K562 (cell line): Measurements from ENCODE around the gene GSTA2. TPM values are rescaled to one million over a fixed set of nuclear protein-coding genes. Genes with fewer than 3 reads are reported as not detected.
"Not testable (repeated sequence)": the region's sequence is repeated elsewhere in the genome, so short reads cannot be mapped to it uniquely, and the experiment has no call there.

ENCODE experiments used
- ATAC-seq: fragments of 200-7000 bp; cut with Tn5 transposase; 3 replicates; pipeline ENCODE4 v1.9.1; 2020; ENCODE audit warnings: moderate library complexity
- BruUV-seq: library from RNA; stranded (reverse); fragments of 400-500 nt; replicated peaks from 2 replicates; lab custom pipeline; 2021; lab: Mats Ljungman, UMichigan
- CTCF ChIA-PET: fragments of 300-600 bp; formaldehyde crosslinking; extraction: SDS; loops from one replicate; lab custom pipeline; 2021; ENCODE audit warnings: low intra/inter-chr PET ratio; lab: Yijun Ruan, JAX
- POLR2A ChIA-PET: fragments of 300-600, 350-650 bp; sonication (Branson Sonifier 250); formaldehyde crosslinking; extraction: SDS; loops from one replicate; lab custom pipeline; 2021; ENCODE audit warnings: antibody characterized with exemption, inconsistent platforms; lab: Yijun Ruan, JAX
- DNase-seq, 4 experiments: peaks; one replicate each; pipeline versions ENCODE4 v3.0.0 to v3.0.0-alpha.2; 2011 to 2018; ENCODE audit warnings: low spot score in 3 of 4, mixed read lengths in 3 of 4; ENCODE audit errors: extremely low read depth in 1 of 4
- FAIRE-seq: peaks from 2 replicates; lab custom pipeline; 2011; peaks lifted over from hg19 to GRCh38; lab: Jason Lieb, UNC
- H2AFZ ChIP-seq: 2 replicates; pipeline ENCODE4 v1.6.0; 2011; ENCODE audit warnings: low read depth, low read length, control low read depth, inconsistent platforms
- H3K27ac ChIP-seq: fragments of 200-600 bp; 3 replicates; pipeline ENCODE4 v1.8.0; 2011; ENCODE audit warnings: low read depth, mild to moderate bottlenecking, control low read depth, inconsistent platforms, low read length, moderate library complexity, mixed read lengths; ENCODE audit errors: extremely low read depth
- H3K27me3 ChIP-seq, 2 experiments: fragments of 300-600 bp in 1 of 2; 2 replicates in 1 of 2; 3 replicates in 1 of 2; pipeline versions ENCODE4 v1.6.0 to v1.8.0; 2011; ENCODE audit warnings: inconsistent platforms in 2 of 2, low read length in 2 of 2, mild to moderate bottlenecking in 1 of 2, mixed read lengths in 1 of 2, moderate library complexity in 1 of 2; ENCODE audit not compliant: control insufficient read depth in 2 of 2, insufficient read depth in 2 of 2
- H3K36me3 ChIP-seq: fragments of 300-600 bp; 3 replicates; pipeline ENCODE4 v1.8.0; 2011; ENCODE audit warnings: mild to moderate bottlenecking, low read length, inconsistent platforms; ENCODE audit not compliant: control insufficient read depth, insufficient read depth
- H3K4me1 ChIP-seq, 2 experiments: fragments of 200-600 bp in 1 of 2; replicated peaks in 1 of 2; 2 replicates in 1 of 2; 3 replicates in 1 of 2; pipeline versions ENCODE4 v1.5.1 to v1.8.0; 2011; ENCODE audit warnings: inconsistent platforms in 2 of 2, low read length in 2 of 2, mild to moderate bottlenecking in 1 of 2, mixed read lengths in 1 of 2, moderate library complexity in 1 of 2; ENCODE audit not compliant: control insufficient read depth in 2 of 2, insufficient read depth in 2 of 2
- H3K4me2 ChIP-seq: 2 replicates; pipeline ENCODE4 v1.6.1; 2011; ENCODE audit warnings: low read length, control low read depth, inconsistent platforms, mixed read lengths; ENCODE audit not compliant: insufficient read depth
- H3K4me3 ChIP-seq: fragments of 200-600 bp; sonication (generic), shearing (Covaris generic); 2 replicates; pipeline ENCODE4 v1.5.1; 2016; ENCODE audit warnings: control low read depth, inconsistent platforms
- H3K79me2 ChIP-seq: fragments of 200-600 bp; 3 replicates; pipeline ENCODE4 v1.8.0; 2011; ENCODE audit warnings: low read length, inconsistent platforms; ENCODE audit not compliant: control insufficient read depth, insufficient read depth
- H3K9ac ChIP-seq, 2 experiments: 2 replicates each; pipeline versions ENCODE4 v1.6.0 to v1.6.1; 2011; ENCODE audit warnings: low read depth in 2 of 2, low read length in 2 of 2, control low read depth in 1 of 2, inconsistent platforms in 1 of 2, mild to moderate bottlenecking in 1 of 2, mixed read lengths in 1 of 2; ENCODE audit not compliant: insufficient read depth in 1 of 2
- H3K9me1 ChIP-seq: one replicate; pipeline ENCODE4 v1.6.0; 2011; ENCODE audit warnings: inconsistent platforms, mild to moderate bottlenecking, low read length, moderate library complexity; ENCODE audit not compliant: control insufficient read depth, insufficient read depth
- H3K9me3 ChIP-seq: replicated peaks from 2 replicates; pipeline ENCODE4 v1.5.1; 2011; ENCODE audit warnings: low read depth, low read length, inconsistent platforms; ENCODE audit not compliant: control insufficient read depth, insufficient read depth
- H4K20me1 ChIP-seq: replicated peaks from 2 replicates; pipeline ENCODE4 v1.6.1; 2011; ENCODE audit warnings: low read length, inconsistent platforms, mixed read lengths; ENCODE audit not compliant: control insufficient read depth, insufficient read depth
- HDAC1 ChIP-seq, 2 experiments: fragments of 450-650 bp; IDR thresholded peaks; 2 replicates each; pipeline ENCODE4 v1.6.1; 2016 to 2017; ENCODE audit warnings: inconsistent platforms in 1 of 2, mild to moderate bottlenecking in 1 of 2, moderate library complexity in 1 of 2
- HDAC3 ChIP-seq: fragments of 450-650 bp; IDR thresholded peaks from 2 replicates; pipeline ENCODE4 v1.6.1; 2018; ENCODE audit warnings: borderline replicate concordance, mild to moderate bottlenecking, moderate library complexity; ENCODE audit not compliant: partially characterized antibody
- NFRKB ChIP-seq: fragments of 450-650 bp; IDR thresholded peaks from 2 replicates; pipeline ENCODE4 v1.6.1; 2016; ENCODE audit warnings: low read depth
- TBL1XR1 ChIP-seq, 2 experiments: IDR thresholded peaks; 2 replicates each; pipeline ENCODE4 v1.6.1; 2012; ENCODE audit warnings: improper control_type of control experiment in 2 of 2, low read length in 2 of 2, mild to moderate bottlenecking in 1 of 2
- WGBS: fragments of 100-300 bp; shearing (Covaris generic); methylation state at CpG from one replicate; pipeline ENCODE4 v1.1.6; 2016; ENCODE audit warnings: low coverage, mixed read lengths; ENCODE audit not compliant: insufficient coverage; ENCODE audit errors: missing lambda C conversion rate; 5-methylcytosine and 5-hydroxymethylcytosine counted together
- in situ Hi-C: fragments of 300-500 bp; cut with MboI; formaldehyde crosslinking; loops from 4 replicates; pipeline ENCODE4 v1.15.0; 2018; ENCODE audit warnings: inconsistent platforms, mixed read lengths
- intact Hi-C: fragments of 100-400 bp; cut with micrococcal nuclease; formaldehyde crosslinking; loops from 2 replicates; pipeline ENCODE4 v1.14.2; 2022
- polyA plus RNA-seq, 8 experiments: library from polyadenylated mRNA; depleted of rRNA in 4 of 8; stranded (reverse) in 5 of 8; unstranded in 3 of 8; fragments of >200 nt; fragmentation: Nextera tagmentation in 2 of 8; fragmentation: Illumina TruSeq in 1 of 8; extraction: Ambion mirVana in 2 of 8; extraction: Trizol in 1 of 8; gene quantifications; 2 replicates each; pipeline versions ENCODE4 v1.2.1 to v1.2.3, GENCODE V29; 2011 to 2014; ENCODE audit warnings: inconsistent platforms in 1 of 8, missing spikeins in 1 of 8
- total RNA-seq, 7 experiments: library from RNA; depleted of rRNA in 6 of 7; stranded (reverse); fragments of >200 nt in 6 of 7; fragmentation: Illumina TruSeq in 2 of 7; extraction: Trizol in 2 of 7; gene quantifications; 2 replicates each; pipeline versions ENCODE4 v1.2.1 to v1.2.3, GENCODE V29; 2011 to 2021; ENCODE audit warnings: low replicate concordance in 1 of 7

Gene GSTA2
- total and polyA plus RNA-seq, 9 of the 15 experiments (the other 6 are each of a cell fraction or from before 2014, with no cell fraction given): 0.11 to 0.24 (median 0.14) TPM; not detected in 3

DNA sequence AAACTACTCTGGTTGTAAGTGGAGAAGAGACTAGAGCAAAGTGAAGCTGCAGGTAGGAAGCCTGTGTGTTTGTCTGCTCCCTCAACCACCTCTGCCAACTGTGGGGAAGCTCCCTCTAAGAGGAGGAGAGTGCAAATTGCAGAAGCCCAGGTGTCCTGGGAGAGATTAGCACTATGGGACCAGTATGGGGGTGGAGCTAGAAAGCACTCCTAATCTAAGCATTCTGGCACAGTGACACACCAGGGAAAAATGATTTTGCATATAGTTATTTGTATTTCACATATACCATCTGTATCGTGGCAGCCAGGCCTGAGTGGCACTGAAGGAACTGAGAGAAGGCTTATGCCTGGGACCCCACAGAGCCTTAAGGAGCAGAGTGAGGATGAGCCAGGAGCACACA is 27.6 kb upstream of the GSTA2 start:
- Histone ChIP-seq H3K79me2 (no peaks in the 10 kb centered on the region), H3K4me1 (peaks cover 0 to 7% of the 10 kb centered on the region in 2 experiments; a peak in 3 of 5 replicates), H3K27me3 (no peaks in the 10 kb centered on the region), H2AFZ (no peak overlapping the region), H3K9me3 (peaks cover 2% of the 10 kb centered on the region; the same call in 1 of the 2 replicates), H3K4me2 (no peak overlapping the region), H3K9ac (no peak overlapping the region), H3K27ac (no peak overlapping the region), H4K20me1 (no peaks in the 10 kb centered on the region), H3K9me1 (no peaks in the 10 kb centered on the region), H3K36me3 (no peaks in the 10 kb centered on the region), H3K4me3 (no peak overlapping the region)
- DNase-seq: no peak
- POLR2A ChIA-PET: interaction anchor here (0.6 kb wide), 1 partner anchor 125 kb away, joined by 4 read pairs; no protein-coding TSS in a partner anchor
- BruUV-seq: no TSS peak
- intact Hi-C loops: no loop called here
- in situ Hi-C loops: no loop called here
- ATAC-seq: no peak
- CTCF ChIA-PET: no interaction called here
- WGBS: 0% methylated on average over 1 of the region's 1 CpG
- FAIRE-seq: no peak
- TF ChIP-seq TBL1XR1 (IDR thresholded peaks at IDR 0.05; ENCODE audit: low read length in 2 of 2) (no peak), HDAC3 (no peak), NFRKB (no peak), HDAC1 (IDR thresholded peaks at IDR 0.05) (no peak)

DNA sequence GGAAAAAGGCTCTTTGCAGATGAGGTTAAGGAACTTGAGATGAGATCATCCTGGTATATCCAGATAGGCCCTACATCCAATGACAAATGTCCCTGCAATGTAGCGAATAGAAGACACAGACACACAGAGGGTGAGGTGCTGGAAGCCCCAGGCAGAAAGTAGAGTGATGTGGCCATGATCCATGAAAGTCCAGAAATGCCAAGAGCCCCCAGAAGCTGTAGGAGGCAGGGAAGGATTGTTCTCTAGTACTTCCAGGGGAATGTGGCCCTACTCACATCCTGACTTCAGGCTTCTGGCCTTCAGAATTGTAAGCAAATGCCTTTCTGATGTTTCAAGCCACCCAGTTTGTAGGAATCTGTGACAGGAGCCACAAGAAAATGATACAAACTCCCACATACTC is 26.4 kb upstream of the GSTA2 start:
- POLR2A ChIA-PET: interaction anchor here (0.7 kb wide), 1 partner anchor 86 kb away, joined by 3 read pairs; no protein-coding TSS in a partner anchor
- H3K9me1 ChIP-seq, H3K4me1 ChIP-seq, H3K36me3 ChIP-seq, ATAC-seq, H3K9me3 ChIP-seq, H4K20me1 ChIP-seq, H3K79me2 ChIP-seq, H3K4me2 ChIP-seq, CTCF ChIA-PET, BruUV-seq, H3K9ac ChIP-seq, H3K27ac ChIP-seq, FAIRE-seq, DNase-seq, H3K4me3 ChIP-seq, intact Hi-C loops, H3K27me3 ChIP-seq, H2AFZ ChIP-seq: not testable (repeated sequence)
- in situ Hi-C loops: loop anchor here (5.0 kb wide), 1 partner anchor 38 kb away; no protein-coding TSS in a partner anchor
- WGBS: 0% methylated on average over 1 of the region's 1 CpG
